ENCODE measurements around the gene USE1.

The USE1 gene

DNA sequence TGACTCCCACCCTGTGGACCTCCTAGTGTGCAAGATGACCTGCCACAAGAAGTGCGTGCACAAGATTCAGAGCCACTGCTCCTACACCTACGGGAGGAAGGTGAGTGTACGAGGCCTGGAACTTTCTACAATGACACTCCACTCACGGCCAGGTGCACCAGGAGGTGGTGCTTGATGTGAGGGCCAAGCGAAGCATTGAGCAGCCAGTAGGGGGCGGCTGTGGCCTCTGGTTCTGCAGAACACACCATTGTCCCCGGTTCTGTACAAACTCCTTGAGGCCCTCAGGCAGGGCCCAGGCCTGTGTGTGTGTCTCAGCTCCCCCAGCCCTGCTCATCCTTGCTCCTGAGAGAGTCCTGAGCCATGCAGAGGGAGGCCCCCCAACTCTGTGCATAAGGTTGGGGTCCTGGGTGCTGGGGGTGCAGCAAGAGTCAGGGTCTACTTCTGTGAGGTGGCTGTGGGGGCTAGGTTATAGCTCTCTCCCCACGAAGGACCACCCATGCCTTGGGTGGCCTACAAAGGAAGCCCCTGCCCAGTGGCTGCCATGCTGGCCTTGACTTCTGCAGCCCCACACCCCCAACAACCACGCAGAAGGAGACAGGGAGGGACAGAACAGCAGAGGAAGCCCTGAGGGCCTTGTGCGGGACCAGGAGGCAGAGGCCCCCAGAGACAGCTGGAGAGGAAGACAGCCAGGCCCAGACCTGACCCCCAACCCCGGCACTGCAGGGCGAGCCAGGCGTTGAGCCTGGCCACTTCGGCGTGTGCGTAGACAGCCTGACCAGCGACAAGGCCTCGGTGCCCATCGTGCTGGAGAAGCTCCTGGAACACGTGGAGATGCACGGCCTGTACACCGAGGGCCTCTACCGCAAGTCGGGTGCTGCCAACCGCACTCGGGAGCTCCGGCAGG, 9.7 kb upstream of the USE1 start:
- DNase-seq (ENCODE audit: low read depth): no peak

DNA sequence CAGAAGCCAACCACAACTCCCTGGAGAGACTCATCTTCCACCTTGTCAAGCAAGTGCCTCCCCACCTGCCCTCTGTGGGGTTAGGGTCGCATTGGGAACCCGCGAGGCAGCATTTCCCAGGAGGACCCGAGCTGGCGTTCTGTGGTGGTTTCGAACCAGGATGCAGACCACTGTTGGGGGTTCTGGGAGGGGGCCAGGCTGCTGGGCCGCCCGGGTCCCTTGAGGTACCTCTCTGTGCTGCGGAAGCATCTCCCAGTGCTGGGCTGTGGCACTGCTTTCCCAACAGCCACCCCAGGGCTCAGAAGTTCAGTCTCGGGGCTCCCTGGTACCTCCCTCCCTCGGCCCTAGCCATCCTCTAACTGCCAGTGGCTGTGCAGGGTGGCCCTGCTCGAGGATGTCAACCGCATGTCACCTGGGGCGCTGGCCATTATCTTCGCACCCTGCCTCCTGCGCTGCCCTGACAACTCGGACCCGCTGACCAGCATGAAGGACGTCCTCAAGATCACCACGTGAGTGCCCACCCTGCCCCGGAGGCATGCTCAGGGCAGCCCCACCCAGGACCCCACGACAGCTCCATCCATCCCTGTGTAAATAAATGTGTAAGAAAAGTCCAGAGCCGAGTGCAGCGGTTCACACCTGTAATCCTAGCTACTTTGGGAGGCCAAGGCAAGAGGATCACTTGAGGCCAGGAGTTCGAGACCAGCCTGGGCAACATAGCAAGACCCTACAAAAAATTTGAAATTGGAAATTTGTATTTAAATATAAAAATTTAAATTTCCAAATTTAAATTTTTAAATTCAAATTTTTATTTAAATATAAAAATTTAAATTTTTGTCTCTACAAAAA, 8.2 kb upstream of the USE1 start:
- no peak for DNase-seq (ENCODE audit: low read depth)

DNA sequence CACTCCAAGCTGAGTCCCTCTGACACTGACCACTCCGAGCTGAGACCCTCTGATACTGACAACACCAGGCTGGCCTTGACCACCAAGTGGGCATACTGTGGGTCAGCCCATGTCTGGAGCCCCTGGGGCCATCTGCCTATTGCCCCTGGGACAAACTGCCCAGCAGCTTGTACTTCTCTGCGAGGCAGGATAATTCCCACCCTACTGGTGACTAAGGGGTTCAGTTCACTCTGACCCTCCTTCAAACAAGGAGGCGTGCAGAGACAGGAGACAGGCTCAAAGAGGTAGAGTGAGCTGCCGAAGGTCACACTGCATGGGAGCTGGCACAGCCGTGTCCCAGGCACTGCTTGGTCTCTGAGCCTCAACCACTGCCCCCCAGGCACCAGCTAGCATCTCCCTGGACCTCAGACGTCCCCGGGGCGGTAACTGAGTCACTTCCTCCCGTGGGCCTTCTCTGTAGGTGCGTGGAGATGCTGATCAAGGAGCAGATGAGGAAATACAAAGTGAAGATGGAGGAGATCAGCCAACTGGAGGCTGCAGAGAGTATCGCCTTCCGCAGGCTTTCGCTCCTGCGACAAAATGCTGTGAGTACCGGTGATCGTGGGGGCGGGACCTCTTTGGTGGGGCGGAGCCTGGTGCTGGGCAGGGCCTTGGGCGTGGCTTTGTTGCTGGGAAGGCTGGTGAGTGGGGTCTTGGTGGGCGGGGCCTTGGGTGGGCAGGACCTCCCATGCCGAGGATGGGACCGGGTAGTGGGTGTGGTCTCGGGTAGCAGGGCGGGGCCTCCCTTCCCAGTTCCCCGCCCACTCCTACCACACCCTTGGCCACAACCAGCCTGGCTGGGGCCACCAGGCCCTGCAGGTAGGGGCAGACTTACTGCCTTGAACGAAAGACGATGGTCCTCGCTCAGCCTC, 5.8 kb upstream of the USE1 start:
- DNase-seq (ENCODE audit: low read depth): peak; percentile 76

DNA sequence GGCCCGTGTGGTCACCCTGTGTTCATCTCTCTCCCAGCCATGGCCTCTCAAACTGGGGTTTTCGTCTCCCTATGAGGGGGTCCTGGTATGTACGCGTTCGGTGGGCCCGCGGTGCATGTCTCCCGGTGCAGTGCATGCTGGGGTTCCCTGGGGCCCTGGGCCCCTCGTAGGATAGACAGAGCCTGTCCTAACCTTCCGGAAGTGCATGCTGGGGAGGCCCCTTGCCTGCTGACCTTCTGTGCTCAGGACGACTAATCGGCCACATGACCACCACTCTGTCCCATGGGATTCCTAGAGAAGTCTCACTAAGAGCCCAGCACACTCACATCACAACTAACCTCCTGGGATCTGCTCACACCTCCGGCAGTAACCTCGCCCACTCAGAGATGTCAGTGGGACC, 4.9 kb upstream of the USE1 start:
- DNase-seq (ENCODE audit: low read depth): no peak

DNA sequence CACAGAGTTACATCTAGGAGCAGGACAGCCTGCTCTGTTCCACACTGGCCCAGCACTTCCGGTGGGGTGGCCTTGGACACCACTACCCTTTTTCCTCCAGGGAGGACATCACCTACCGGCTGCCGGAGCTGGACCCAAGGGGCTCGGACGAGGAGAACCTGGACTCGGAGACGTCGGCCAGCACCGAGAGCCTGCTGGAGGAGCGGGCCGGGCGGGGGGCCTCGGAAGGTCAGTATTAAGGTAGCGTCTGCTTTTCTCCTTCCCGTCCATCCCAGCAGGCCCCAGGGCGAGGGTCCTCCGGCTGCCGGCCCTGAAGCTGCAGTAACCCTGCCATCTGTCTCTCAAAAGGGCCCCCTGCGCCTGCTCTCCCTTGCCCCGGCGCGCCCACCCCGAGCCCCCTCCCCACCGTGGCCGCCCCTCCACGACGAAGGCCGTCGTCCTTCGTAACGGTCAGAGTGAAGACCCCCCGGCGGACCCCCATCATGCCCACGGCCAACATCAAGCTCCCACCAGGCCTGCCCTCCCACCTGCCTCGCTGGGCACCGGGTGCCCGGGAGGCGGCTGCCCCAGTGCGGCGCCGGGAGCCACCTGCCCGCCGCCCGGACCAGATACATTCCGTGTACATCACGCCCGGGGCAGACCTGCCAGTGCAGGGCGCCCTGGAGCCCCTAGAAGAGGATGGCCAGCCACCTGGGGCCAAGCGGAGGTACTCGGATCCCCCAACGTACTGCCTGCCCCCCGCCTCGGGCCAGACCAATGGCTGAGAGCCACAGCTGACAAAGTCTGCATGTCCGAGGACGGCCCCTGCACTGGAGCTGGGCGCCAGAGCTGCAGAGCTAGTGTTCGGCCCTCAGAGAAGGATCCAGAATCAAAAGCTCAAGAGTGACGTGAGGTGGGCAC, 3.4 kb upstream of the USE1 start:
- no peak for DNase-seq (ENCODE audit: low read depth)

DNA sequence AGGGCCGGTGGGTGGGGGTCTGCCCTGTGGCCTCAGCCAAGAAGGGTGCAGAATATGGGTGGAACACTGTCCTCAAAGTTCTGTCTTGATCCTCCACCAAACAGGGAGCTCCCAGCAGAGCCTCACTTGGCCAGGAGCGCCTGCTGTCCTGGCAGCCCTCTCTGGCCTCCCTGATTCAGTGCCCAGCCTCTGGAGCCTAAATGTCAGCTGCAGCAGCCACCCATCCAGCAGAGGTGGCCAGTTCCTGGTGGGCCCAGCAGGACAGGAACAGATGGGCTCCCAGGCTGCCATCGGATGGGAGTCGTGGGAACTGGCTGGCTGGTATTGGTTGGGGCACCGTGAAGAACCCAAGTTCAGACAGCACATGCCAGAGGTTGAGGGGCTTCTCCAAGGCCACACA, 1.8 kb upstream of the USE1 start:
- DNase-seq (ENCODE audit: low read depth): no peak

DNA sequence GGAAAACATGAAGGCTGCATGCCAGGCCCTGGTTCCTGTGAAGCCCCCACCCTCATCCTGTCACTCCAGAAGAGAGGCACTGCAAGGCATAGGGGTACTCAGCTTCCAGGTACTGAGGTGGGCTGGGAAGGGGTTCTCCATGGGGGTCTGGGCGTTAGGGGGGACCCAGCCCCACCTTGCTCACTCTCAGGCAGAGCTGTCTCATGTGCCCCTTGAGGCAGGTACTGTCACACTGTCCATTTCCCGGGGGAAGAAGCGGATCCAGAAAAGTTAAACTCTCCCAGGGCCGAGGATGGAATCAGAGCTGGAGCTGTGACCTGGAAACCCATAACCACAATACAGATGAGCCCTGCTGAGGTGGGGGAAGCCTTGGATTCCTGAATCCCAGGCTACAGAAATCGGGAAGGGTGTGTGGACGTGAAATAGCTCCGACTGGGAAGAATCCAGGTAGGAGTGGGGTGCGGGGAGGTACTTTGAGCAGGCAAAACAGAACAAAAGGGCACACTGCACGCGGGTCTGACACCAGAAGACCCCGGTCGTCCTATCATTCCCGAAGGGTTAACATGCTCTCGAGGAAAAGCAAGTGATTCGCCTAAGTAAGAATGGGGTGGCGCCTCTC, 540 bp upstream of the USE1 start:
- DNase-seq (ENCODE audit: low read depth): no peak

DNA sequence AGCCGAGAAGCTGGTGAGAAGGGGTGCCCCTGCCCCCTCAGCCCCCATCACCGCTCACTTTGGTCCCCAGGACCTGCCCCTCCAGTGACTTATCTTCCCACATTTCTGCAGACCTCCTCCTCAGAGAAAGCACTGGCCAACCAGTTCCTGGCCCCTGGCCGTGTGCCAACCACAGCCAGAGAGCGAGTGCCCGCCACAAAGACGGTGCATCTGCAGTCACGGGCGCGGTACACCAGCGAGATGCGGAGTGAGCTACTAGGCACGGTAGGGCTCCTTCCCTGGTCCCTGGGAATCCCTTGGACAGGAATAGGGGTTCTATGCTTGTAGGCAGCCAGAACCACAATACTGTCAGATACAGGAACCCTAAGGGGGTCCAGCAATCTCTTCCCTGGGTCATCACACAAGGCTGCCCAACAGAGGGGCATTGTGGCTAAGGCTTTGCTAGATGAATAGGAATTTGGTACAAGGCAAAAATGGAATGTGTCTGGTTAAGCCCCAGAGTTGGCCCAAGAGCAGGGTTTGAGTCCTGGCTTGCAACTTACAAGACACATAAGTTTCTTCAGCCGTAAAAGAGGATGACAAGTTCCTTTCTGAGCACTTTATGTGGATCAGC, 1.0 kb downstream of the USE1 start:
- DNase-seq (ENCODE audit: low read depth): no peak

DNA sequence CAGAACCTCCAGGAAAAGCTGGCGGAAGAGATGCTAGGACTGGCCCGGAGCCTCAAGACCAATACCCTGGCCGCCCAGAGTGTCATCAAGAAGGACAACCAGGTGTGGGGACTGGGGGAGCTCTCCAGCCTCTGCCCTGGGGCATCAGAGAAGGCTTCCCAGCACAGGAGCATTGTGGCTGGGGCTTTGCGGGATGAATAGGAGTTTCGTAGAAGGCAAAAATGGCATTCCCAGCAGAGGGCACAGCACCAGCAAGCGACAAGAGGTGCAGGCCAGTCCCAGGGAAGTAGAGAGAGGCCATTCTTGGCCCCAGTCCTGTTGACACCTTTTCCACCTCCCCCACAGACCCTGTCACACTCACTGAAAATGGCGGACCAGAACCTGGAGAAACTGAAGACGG, 4.1 kb downstream of the USE1 start:
- DNase-seq (ENCODE audit: low read depth): no peak

DNA sequence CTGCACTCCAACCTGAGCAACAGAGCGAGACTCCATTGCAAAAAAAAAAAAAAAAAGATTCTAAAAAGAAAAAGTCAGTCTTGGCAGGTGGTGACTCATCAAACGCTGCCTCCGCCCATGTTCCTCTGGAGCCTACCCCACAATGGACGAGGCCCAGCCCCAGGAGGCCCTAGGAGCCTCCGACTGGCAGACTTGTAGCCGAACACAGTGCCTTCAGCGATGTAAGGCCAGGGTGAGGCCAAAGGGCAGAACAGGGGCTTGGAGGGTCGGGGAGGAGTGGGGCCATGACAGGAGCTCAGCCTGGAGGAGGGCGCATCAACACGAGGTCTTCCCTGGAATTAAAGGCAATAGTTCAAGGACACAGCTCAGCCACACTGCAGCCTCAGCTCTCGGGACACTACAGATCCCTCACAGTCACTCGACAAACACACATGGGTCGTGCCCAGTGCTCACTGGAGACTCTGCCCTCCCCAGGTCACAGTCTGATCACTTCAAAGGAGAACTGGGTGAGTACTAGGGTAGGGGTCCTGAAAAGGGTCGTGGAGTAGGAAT, 5.1 kb downstream of the USE1 start:
- no peak for DNase-seq (ENCODE audit: low read depth)

DNA sequence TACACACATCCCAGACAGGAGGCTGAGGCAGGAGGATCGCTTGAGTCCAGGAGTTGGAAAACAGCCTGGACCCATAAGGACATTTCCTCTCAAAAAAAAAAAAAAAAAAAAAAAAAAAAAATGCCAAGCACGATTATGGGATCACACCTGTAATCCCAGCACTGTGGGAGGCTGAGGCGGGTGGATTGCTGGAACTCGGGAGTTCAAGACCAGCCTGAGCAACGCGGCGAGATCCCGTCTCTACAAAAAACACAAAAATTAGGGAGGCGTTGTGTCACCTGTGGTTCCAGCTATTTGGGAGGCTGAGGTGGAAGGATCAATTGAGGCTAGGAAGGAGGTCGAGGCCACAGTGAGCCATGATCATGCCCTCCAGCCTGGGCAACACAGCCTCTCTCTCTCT, 9.9 kb downstream of the USE1 start:
- DNase-seq (ENCODE audit: low read depth): no peak

DNA sequence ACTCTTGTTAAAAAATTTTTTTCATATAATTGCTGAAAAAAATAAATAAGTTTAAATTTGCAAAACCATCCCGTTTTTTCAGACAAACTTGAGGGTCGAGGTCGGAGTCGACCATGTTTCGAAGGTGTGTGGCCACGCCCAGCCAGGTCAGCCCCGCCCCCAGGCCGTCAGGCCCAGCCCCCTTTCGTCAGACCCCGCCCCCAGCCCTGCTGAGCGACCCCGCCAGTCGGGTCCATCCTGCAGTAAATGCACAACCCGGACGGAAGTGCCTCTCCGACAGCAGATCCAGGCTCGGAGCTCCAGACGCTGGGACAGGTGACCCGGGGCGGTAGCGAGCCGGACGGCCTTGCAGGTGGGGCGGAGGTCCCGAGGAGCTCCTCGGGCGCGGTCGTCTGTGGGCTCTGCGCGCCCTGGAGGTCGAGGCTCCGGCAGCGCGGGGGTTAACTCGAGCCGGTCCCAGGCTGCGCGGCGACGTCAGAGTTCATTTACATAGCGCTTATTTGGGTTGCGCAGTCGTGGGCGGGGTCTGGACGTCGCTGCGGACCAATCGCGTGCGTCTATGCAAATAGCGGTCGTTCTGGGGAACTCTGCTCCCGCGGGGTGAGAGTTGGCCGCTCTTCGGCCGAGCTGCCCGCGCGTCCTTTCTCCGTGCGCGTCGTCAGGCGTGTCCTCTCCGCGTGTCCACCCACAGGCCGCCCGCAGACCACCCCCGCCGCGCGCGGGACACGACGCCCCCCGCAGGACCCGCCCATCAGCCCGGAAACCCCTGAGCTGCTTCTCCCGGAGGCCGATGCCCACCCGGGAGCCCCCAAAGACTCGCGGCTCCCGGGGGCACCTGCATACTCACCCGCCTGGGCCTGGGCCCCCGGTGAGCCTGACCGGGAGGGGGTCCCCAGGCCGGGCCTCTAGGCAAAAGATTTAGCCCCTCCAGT, 11.1 kb downstream of the USE1 start, which contains the start of gene OCEL1:
Gene OCEL1, plus strand, starts transcription at position 225 of the 932 bp plus-strand sequence. Its CDS starts 22 bp downstream, at position 247.
- peak; percentile 88 for DNase-seq (ENCODE audit: low read depth)

DNA sequence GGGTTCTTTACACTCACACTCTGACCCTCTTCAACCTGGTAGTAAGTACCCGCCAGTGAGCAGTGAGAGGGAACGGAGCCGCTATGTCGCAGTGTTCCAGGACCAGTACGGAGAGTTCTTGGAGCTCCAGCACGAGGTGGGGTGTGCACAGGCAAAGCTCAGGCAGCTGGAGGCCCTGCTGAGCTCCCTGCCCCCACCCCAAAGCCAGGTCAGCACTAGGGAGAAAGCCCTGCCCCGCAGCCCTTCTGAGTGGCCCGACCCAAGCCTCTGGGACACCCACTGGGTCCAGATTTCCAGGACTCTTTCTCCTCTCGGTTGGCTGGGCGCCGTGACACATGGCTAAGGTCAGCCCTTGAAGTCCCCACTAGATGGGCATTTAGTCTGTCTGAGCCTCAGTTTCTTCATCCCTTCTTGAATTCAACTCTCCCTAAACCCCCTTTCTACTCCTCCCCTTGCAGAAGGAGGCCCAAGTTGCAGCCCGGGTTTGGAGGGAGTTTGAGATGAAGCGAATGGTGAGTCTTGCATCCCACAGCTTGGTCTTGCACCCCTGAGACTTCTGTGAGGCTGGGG, 12.7 kb downstream of the USE1 start:
- DNase-seq (ENCODE audit: low read depth): no peak

DNA sequence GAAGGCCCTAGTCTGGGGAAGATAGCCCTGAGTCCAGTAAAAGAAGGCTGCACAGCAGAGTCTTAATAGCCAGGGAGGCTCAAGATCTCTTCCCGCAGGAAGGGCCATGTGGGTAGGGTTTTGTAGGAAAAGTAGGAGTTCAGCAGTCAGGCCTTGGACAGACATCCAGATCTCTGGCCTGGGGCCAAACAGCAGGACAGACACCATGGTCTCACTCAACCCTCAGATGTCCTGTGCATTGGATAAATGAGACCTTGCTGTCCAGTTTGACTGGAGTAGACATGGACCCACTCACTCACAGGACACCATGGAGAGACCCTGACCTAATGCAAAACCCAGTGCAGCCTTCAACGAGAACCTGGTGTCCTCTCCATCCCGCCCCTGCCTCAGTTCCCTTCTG, 14.7 kb downstream of the USE1 start:
- no peak for DNase-seq (ENCODE audit: low read depth)

DNA sequence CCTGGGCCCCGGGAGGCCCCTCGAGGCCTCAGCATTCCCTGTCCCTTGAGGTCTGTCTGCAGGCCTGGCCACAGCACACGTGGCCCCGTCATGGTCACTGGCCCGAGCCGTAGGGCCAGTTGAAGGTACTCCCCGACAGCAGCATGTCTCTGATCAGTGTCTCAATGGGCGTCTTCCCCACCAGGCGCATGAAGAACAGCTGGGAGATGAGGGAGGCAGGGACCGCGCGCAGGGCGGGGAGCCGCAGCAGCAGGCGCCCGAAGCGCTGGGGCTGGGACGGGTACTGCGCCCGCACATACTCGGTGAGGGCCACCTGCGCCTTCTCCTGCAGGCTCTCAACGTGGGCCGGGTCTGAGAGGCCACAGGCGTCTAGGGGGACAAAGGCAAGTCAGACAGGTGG, 17.1 kb downstream of the USE1 start:
- no peak for DNase-seq (ENCODE audit: low read depth)

DNA sequence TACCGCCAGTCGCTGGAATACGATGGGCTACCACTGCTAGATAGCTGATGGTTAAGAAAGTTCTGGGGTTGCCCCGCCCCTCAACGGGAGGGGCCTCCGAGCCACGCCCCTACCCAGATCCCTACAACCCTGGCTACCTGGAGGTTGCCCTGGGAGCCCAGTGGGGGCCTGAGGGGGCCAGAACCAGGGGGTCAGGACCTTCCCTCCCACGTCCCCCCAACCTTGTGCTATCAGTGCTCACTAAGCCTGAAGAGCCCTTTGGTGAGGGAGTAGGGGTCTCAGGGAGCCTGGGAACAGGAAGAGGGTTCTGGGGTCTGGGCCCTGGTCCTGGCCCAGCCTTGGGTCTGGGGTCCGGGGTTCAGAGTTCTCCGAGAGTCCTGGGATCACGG, 19.7 kb downstream of the USE1 start:
- no peak for DNase-seq (ENCODE audit: low read depth)

DNA sequence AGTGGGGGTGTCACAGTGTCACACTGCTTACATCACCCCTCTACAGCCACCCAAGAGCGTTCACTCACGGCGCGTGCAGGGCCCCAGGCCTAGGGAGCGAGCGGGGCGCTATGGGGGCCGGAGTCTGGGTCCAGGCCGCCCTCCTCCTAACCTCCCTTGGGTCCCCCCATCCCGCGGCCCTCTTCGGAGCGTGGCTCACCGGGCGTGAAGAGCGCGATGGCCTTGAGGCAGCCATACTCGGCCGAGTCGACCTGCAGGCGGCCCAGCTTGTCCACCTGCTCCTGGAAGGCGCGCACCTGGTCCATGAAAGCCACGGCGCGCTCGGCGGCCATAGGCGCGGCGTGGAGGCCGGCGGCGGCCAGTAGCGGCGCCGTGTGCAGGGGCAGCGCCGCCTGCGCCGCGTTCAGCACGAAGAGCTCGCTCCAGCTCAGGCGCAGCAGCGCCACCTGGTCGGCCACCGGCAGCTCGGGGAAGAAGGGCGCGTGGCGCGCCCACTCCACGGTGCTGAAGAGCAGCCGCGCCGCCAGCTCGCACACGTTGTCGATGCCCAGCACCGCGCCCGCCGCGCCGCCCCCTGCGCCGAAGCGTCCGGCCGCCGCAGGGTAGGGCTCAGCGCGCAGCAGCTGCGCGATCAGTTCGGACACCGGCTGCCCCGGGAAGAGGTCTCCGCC, 20.3 kb downstream of the USE1 start:
- no peak for DNase-seq (ENCODE audit: low read depth)
